Pons (tissue), 1 donor: ENCODE results near the gene GTPBP4.
"Not testable (repeated sequence)": the region's sequence is repeated elsewhere in the genome, so short reads cannot be mapped to it uniquely, and the experiment has no call there.

ENCODE experiments used
- DNase-seq: peaks from one replicate; pipeline ENCODE4 v3.0.0-alpha.2; 2016; ENCODE audit warnings: low spot score

GTPBP4 gene

DNA sequence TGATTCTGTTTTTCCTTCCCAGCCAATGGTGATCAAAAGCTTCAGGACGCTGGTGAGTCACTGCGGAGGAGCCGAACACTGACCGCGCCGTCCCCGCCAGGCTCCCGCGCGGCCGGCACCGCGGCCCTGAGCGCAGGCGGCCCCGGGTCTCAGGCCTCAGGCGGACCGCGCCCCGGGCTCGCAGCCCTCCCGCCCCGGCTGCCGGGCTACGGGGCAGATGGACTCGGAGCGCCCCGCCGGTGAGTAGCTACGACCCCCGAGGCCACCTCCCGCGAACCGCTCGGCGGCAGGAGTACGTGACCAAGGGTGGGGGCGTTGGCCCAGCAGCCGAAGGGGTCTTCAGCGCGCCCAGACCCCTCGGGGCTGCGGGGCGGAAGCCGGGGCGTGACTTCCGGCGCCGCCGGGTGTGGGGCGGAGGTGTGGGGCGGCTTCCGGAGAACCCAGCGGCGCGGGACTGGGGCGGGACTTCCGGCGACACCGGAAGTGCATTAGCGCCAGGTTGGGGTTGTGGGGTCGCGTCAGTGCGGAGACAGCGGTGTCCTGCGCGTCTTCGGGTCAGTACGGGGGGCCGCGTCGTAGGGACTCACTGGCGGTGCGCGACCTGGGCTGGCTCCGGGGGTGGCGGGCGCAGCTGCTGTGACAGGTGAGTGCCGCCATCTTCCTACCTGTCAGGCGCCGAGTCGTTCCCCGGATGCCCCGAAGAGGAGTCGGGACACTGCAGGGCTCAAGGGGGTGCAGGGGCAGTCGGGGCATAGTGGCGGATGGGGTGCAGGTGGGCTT is 68.3 kb downstream of the GTPBP4 start, which contains the start of gene WDR37:
Gene WDR37, plus strand, starts transcription at position 60 of the 780 bp plus-strand sequence. CDS start 15,771 bp downstream, outside the sequence.
- DNase-seq, result peak; percentile 74

DNA sequence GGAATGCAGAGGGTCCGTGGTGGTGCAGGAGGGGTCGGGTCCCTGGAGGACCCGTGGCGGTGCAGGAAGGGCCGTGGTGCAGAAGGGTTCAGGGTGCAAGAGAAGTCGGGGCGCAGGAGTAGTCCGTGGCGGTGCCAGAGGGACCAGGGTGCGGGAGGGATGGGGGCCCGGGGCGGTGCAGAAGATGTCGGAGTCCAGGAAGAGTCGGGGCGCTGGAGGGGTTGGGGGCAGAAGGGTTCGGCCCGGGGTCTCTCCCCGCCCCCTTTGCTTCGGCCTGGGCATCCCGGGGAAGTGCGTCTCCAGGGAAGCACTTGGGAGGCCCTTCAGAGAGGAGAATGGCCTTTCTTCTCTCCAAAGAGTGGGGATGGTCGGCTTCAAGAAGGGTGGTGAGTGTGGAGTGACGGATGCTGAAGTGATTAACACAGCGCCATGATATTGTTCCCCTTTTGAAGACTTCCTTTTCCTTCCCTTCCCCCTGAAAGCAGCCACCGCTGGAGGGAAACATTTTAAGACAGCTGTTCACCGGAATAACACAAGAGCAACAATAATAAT is 68.9 kb downstream of the GTPBP4 start:
- DNase-seq, result no peak

DNA sequence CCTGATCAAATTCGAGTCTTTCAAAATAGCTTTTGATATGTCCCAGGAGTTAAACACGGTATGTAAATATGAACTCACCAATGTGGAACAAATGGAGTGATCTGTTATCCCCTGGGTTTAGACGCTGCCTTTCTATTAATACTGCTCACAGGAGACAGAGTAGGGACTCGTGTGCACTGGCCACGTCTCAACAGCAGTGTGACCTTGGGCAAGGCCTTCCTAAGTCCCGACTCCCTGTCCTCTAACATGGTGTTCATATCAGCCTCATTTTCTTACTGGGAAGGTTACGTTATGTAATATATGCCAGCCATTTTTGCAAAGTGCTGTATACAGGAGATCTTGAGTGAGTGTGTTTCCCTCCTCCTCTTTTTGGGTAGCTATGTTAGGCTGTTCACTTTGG is 69.8 kb downstream of the GTPBP4 start:
- no peak for DNase-seq

DNA sequence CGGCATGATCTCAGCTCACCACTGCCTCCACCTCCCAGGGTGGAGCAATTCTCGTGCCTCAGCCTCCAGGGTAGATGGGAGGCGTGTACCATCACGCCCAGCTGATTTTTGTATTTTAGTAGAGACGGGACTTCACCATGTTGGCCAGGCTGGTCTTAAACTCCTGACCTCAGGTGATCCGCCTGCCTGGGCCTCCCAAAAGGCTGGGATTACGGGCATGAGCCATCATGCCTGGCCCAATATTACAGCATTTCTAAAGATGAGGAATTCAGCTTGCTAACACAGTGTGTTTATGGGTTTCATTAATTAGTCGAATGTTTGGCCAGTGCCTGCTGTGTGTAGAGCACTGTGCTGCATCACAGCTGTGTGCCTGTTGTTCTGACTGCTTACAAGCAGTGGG is 71.7 kb downstream of the GTPBP4 start:
- DNase-seq, result no peak

DNA sequence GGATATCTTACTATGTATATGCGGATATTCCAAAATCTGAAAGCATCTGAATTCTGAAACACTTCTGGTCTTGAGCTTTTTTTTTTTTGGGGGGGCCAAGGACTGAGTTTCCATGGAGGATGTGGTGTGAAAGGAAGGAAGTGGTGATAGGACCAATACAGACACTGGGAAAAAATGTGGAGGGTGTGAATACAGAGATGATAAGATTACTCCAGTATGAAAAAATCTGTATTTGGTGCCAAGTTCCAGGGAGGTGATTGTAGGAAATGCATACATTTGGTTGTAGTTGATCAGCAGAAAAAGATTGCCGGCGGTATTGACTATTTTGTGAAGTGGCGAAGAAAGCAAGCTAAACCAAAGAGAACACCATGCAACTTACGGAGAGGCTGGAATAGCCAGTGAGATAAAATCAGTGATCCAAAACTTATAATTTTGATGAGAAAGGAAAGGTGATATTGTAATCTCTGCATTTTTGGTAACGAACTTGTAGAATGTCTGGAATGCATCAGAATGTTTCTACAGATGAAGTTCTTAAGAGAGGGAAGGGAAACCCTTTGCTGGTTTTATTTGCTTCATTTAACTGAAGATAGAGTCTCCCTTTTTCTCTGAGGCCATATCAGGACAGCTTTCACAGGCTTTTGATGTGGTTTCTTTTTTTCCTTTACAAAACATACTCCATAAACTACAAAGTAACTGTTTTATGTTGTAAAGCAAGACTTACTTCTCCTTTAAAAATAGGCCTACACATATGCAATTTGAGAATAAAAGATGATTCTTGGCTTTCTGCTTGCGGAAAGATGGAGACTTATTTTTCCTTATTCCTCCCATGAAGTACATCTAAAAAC is 73.9 kb downstream of the GTPBP4 start:
- DNase-seq, result no peak

DNA sequence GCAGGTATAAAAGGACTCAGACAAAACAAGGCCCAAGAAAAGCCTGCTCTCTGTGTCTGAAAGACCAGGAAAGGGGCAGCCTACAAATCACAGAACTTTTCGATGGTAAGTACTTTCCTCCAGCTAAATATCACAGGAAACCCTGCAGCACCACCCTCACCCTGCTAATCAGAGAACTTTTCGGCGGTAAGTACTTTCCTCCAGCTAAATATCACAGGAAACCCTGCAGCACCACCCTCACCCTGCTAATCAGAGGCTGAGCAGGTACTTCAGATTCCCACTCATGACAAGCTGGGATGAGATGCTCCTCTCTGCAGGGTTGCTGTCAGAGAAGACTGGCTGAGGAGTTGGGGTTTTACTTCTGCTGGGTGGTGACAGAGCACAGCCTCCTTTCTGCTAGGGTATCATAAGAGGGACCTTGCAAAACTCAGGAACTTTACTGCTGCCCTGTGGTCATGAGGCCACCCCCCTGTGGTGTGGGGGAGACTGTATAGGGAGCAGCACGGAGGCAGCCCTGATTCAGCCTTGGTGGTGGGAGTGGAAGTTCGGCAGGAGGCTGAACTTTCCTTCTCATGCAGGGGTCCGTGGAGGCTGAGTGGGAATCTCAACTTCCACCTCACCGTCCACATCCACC is 75.1 kb downstream of the GTPBP4 start:
- DNase-seq, result no peak

DNA sequence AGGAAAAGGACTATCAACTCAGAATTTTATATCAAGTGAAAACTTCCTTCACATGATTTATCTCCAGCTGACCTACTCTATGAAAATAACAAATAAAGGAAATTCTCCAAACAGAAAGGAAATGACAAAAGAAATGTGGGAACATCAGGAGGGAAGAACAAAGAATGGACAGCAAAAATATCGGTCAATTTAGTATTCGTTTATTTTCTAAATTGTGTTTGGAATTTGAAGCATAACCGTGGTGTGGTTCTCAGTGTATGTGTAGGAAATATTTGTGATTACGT is 76.7 kb downstream of the GTPBP4 start:
- no peak for DNase-seq

DNA sequence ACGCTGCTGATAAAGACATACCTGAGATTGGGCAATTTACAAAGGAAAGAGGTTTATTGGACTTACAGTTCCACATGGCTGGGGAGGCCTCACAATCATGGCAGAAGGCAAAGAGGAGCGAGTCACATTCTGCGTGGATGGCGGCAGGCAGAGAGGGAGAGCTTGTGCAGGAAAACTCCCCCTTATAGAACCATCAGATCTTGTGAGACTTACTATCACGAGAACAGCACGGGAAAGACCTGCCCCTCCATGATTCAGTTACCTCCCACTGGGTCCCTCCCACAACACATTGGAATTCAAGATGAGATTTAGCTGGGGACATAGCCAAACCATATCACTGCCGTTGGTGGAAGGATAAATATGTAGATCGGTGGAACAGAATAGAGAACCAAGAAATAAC is 78.5 kb downstream of the GTPBP4 start:
- not testable (repeated sequence) for DNase-seq

DNA sequence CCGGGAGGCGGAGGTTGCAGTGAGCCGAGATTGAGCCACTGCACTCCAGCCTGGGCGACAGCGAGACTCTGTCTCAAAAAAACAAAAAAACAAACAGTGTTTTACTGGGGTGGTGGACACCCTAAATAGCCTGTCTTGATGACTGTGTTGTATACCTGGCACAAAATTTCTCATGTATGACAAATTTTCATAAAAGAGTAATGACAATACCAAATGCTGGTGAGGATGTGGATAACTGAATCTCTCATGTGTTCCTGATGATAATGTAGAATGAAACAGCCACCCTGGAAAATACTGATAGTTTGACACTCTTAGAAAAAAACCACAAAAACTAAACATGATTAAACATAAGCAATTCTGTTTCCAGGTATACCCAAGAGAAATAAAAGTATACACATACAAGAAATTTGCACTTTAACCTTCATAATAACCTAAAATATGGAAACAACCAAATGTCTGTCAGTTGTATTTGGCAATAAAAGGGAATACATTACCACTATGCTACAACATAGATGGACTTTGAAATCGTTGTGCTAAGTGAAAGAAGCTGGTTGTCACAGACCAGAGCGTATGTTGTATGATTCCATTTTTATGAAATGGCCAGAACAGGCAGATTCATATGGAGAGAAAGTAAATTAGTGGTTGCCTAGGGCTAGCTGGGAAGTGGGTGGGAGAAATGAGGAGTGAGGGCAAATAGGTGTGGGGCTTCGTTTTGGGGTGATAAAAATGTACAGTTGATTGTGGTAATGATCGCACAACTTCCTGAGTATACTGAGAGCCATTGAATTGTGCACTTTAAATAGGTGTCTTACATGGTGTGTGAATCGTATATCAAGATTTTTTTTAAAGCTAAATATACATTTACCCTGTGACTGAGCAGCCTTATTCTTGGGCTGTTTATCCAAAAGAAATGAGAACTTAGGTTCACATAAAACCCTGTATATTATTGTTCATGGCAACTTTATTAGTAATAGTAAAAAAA is 80.4 kb downstream of the GTPBP4 start:
- no peak for DNase-seq
